UCSD-AML1 (cell line): ENCODE measurements around the gene FIBCD1.
A peak's percentile ranks its signal among the peaks of the same experiment; 100 is the strongest.

Source experiments
- DNase-seq: peaks from one replicate; lab custom pipeline; 2025; ENCODE audit not compliant: unreplicated experiment; lab: John Stamatoyannopoulos, UW

The FIBCD1 gene

GRCh38 chr9:130938652-130939404, at the start of gene FIBCD1:
Gene FIBCD1, minus strand, starts transcription at chr9:130939247. Its CDS starts 640 bp downstream, at chr9:130938607.
- peak; percentile 75 for DNase-seq

GRCh38 chr9:130988400-130988747, 49.3 kb upstream of the FIBCD1 start:
- DNase-seq, result no peak

- no peak for DNase-seq
These were observed 48.8 kb upstream of the FIBCD1 start for GRCh38 chr9:130987738-130988399.

- no peak for DNase-seq
These were observed 48.0 kb upstream of the FIBCD1 start for GRCh38 chr9:130987054-130987453.

GRCh38 chr9:130986356-130986965, 47.4 kb upstream of the FIBCD1 start:
- no peak for DNase-seq

- no peak for DNase-seq
These were observed 46.6 kb upstream of the FIBCD1 start for GRCh38 chr9:130985606-130986162.

- no peak for DNase-seq
These were observed 46.0 kb upstream of the FIBCD1 start for GRCh38 chr9:130985029-130985428.

GRCh38 chr9:130984521-130984920, 45.5 kb upstream of the FIBCD1 start:
- DNase-seq, result no peak

- no peak for DNase-seq
These were observed 44.9 kb upstream of the FIBCD1 start for GRCh38 chr9:130983970-130984369.

- DNase-seq, result no peak
These were observed 44.3 kb upstream of the FIBCD1 start for GRCh38 chr9:130983359-130983670.

- DNase-seq, result no peak
These were observed 43.8 kb upstream of the FIBCD1 start for GRCh38 chr9:130982636-130983358.

- no peak for DNase-seq
These were observed 42.7 kb upstream of the FIBCD1 start for GRCh38 chr9:130981756-130982137.

GRCh38 chr9:130981002-130981755, 42.1 kb upstream of the FIBCD1 start:
- peak; percentile 31 for DNase-seq

- DNase-seq, result no peak
These were observed 41.5 kb upstream of the FIBCD1 start for GRCh38 chr9:130980526-130980925.

GRCh38 chr9:130979591-130980385, 40.7 kb upstream of the FIBCD1 start:
- DNase-seq, result no peak

- DNase-seq, result no peak
These were observed 38.8 kb upstream of the FIBCD1 start for GRCh38 chr9:130977811-130978221.

GRCh38 chr9:130975932-130976841, 37.1 kb upstream of the FIBCD1 start:
- no peak for DNase-seq

- no peak for DNase-seq
These were observed 36.1 kb upstream of the FIBCD1 start for GRCh38 chr9:130975156-130975555.

GRCh38 chr9:130974697-130975096, 35.6 kb upstream of the FIBCD1 start:
- DNase-seq, result no peak
